HG02678 (cell line): ENCODE results near the gene SLCO1C1.

ENCODE experiments used
- ATAC-seq: cut with Tn5 transposase; IDR thresholded peaks from one replicate; pipeline ENCODE4 v1.9.1; 2021; ENCODE audit warnings: mild to moderate bottlenecking, moderate library complexity; ENCODE audit not compliant: unreplicated experiment

SLCO1C1 gene

DNA sequence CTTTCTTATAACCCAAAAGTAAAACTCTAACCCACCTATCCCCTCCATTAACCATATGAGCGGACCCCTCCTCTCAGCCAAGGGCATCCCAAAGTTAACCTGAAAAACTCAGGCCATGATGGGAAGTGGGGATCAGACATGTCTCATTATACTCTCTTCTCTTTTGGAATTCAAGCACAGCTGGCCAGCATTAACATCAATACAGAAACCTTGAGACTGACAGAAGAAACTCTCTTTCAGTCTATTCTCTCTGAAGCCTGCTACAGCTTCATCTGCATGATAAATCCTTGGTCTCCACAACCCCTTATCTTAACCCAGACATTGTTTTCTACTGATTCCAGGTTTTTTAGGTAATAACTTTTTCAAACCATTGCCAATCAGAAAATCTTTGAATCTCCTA is 97.8 kb downstream of the SLCO1C1 start:
- no peak for ATAC-seq

DNA sequence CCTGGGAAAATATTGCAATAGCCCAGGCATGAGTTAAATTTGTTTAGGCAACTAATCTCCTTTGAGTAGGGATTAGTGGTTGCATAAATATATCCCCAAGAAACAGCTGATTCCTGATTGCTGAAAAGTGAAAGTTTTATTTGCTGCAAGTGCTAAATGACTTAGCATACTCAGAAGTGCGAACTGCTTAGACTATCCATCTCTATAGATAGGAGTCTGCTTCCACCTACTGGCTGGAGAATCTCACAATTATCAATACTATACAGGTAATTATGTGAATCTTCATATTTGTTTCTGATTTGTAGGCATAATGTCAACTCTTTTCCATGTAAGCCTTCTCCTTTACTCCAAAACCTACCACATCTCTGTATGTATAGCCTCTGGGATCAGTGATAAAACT is 103.4 kb downstream of the SLCO1C1 start:
- ATAC-seq, result no peak

DNA sequence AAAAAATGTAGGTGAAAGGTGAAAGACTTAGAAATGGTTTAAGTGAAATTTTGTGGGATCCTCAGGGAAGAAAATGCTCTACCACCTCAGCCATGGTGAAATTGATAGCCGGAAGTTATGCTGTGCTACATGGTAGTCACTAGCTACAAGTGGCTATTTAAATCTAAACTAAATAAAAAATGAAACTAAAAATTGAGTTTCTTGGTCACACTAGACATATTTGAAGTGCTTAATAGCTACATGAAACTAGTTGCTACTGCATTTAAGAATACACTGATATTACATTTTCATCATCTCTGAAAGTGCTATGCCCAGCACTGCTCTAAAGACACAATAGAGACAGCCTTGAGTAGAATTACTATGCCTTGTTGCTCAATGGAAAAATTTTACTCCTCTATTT is 105.0 kb downstream of the SLCO1C1 start:
- ATAC-seq, result no peak

DNA sequence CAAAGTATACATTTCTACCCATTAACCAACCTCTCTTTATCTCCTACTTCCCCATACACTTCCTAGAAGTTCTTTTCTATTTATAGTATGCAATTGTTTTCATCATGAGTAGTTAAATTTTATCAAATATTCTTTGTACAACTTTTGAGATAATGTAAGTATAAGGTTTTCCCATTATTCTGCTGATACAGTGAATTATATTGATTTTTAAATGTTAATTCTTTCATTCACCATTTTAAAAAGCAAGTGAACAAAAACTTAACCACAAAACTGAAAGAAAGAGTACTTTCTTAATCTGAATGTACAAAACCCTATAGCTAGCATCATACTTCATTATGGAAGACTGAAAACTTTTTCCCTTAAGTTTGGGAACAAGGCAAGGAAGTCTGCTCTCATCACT is 105.9 kb downstream of the SLCO1C1 start:
- no peak for ATAC-seq
